ENCODE data around the gene ATP6V0E2.
"Not testable (repeated sequence)": the region's sequence is repeated elsewhere in the genome, so short reads cannot be mapped to it uniquely, and the experiment has no call there.

ATP6V0E2 gene

GRCh38 chr7:149873074-149873969, at the start of gene ATP6V0E2:
TSS of gene ATP6V0E2 (plus strand) at chr7:149873969. CDS start at chr7:149874066, 97 bp downstream.
- FAIRE-seq = no peak

GRCh38 chr7:149824301-149824741, 49.4 kb upstream of the ATP6V0E2 start:
- FAIRE-seq = no peak

- no peak for FAIRE-seq
Measured at GRCh38 chr7:149824748-149825566, 48.8 kb upstream of the ATP6V0E2 start.

GRCh38 chr7:149825567-149826343, 48.0 kb upstream of the ATP6V0E2 start:
- no peak for FAIRE-seq

- no peak for FAIRE-seq
Measured at GRCh38 chr7:149826344-149827088, 47.3 kb upstream of the ATP6V0E2 start.

GRCh38 chr7:149827089-149827981, 46.4 kb upstream of the ATP6V0E2 start:
- no peak for FAIRE-seq

- no peak for FAIRE-seq
Measured at GRCh38 chr7:149828357-149829309, 45.1 kb upstream of the ATP6V0E2 start.

- not testable (repeated sequence) for FAIRE-seq
Measured at GRCh38 chr7:149830527-149830926, 43.2 kb upstream of the ATP6V0E2 start.

- no peak for FAIRE-seq
Measured at GRCh38 chr7:149830997-149831740, 42.6 kb upstream of the ATP6V0E2 start.

- no peak for FAIRE-seq
Measured at GRCh38 chr7:149831741-149832219, 42.0 kb upstream of the ATP6V0E2 start.

- FAIRE-seq = no peak
Measured at GRCh38 chr7:149832332-149833041, 41.3 kb upstream of the ATP6V0E2 start.

GRCh38 chr7:149833495-149834130, 40.2 kb upstream of the ATP6V0E2 start:
- no peak for FAIRE-seq

GRCh38 chr7:149834601-149835000, 39.2 kb upstream of the ATP6V0E2 start:
- FAIRE-seq = no peak

GRCh38 chr7:149836434-149836833, 37.3 kb upstream of the ATP6V0E2 start:
- FAIRE-seq = no peak

GRCh38 chr7:149837564-149838223, 36.1 kb upstream of the ATP6V0E2 start:
- no peak for FAIRE-seq

GRCh38 chr7:149838224-149838991, 35.4 kb upstream of the ATP6V0E2 start, which contains the start of gene ZNF862:
TSS of gene ZNF862 (plus strand) at chr7:149838375. CDS start at chr7:149838612, 237 bp downstream.
- FAIRE-seq = peak; percentile 98
